Liver (tissue), 9 donors: ENCODE measurements around the gene PGBD5. TPM values are rescaled to one million over a fixed set of nuclear protein-coding genes. Genes with fewer than 3 reads are reported as not detected.

Experiments
- DNase-seq: peaks from one replicate; pipeline ENCODE4 v3.0.0-alpha.2; 2017; ENCODE audit warnings: low spot score
- H3K27ac ChIP-seq, 2 donors: one replicate each; pipeline ENCODE4 v1.7.0; 2013; ENCODE audit warnings: inconsistent platforms in 2 of 2, low read length in 2 of 2, control low read depth in 1 of 2, low read depth in 1 of 2, mild to moderate bottlenecking in 1 of 2
- H3K27me3 ChIP-seq, 4 donors: one replicate each; pipeline versions ENCODE4 v1.6.1 to v1.7.0; 2013; ENCODE audit warnings: low read length in 3 of 4, inconsistent platforms in 1 of 4, mild to moderate bottlenecking in 1 of 4, moderate library complexity in 1 of 4; ENCODE audit not compliant: control insufficient read depth in 4 of 4, insufficient read depth in 4 of 4
- H3K36me3 ChIP-seq, 4 donors: one replicate each; pipeline versions ENCODE4 v1.6.1 to v1.7.0; 2013; ENCODE audit warnings: low read length in 3 of 4, mild to moderate bottlenecking in 3 of 4, low read depth in 1 of 4, moderate library complexity in 1 of 4; ENCODE audit not compliant: control insufficient read depth in 4 of 4, insufficient read depth in 3 of 4
- H3K4me1 ChIP-seq, 4 donors: one replicate each; pipeline versions ENCODE4 v1.6.1 to v1.7.0; 2013; ENCODE audit warnings: low read length in 3 of 4, mild to moderate bottlenecking in 3 of 4, moderate library complexity in 1 of 4; ENCODE audit not compliant: control insufficient read depth in 4 of 4, insufficient read depth in 4 of 4
- H3K4me3 ChIP-seq, 3 donors: one replicate each; pipeline versions ENCODE4 v1.6.1 to v1.7.0; 2013; ENCODE audit warnings: low read length in 3 of 3, control low read depth in 1 of 3, low read depth in 1 of 3, mild to moderate bottlenecking in 1 of 3
- H3K9ac ChIP-seq, 2 donors: one replicate each; pipeline ENCODE4 v1.7.0; 2013; ENCODE audit warnings: low read length in 2 of 2, mild to moderate bottlenecking in 2 of 2, moderate library complexity in 2 of 2, control low read depth in 1 of 2, low read depth in 1 of 2
- H3K9me3 ChIP-seq, 4 donors: one replicate each; pipeline versions ENCODE4 v1.6.1 to v1.7.0; 2013; ENCODE audit warnings: low read length in 3 of 4; ENCODE audit not compliant: control insufficient read depth in 4 of 4
- ATF3 ChIP-seq: IDR thresholded peaks from 2 replicates; pipeline ENCODE4 v1.6.1; 2016; ENCODE audit warnings: antibody characterized with exemption
- EGR1 ChIP-seq, 2 donors: IDR thresholded peaks; 2 replicates each; pipeline ENCODE4 v1.6.1; 2016 to 2018; ENCODE audit warnings: antibody characterized with exemption in 2 of 2, low read depth in 2 of 2
- FOXA1 ChIP-seq: IDR thresholded peaks from 2 replicates; pipeline ENCODE4 v1.6.1; 2016; ENCODE audit warnings: antibody characterized with exemption
- HNF4G ChIP-seq: IDR thresholded peaks from 2 replicates; pipeline ENCODE4 v1.6.1; 2016; ENCODE audit warnings: antibody characterized with exemption
- JUND ChIP-seq, 2 donors: IDR thresholded peaks; 2 replicates each; pipeline ENCODE4 v1.6.1; 2016; ENCODE audit warnings: antibody characterized with exemption in 2 of 2
- MAX ChIP-seq: IDR thresholded peaks from 2 replicates; pipeline ENCODE4 v1.6.1; 2016; ENCODE audit warnings: antibody characterized with exemption
- NR2F2 ChIP-seq: IDR thresholded peaks from 2 replicates; pipeline ENCODE4 v1.6.1; 2016; ENCODE audit warnings: antibody characterized with exemption
- RAD21 ChIP-seq, 2 donors: IDR thresholded peaks; 2 replicates each; pipeline ENCODE4 v1.6.1; 2016; ENCODE audit warnings: antibody characterized with exemption in 2 of 2, mild to moderate bottlenecking in 2 of 2
- REST ChIP-seq: IDR thresholded peaks from 2 replicates; pipeline ENCODE4 v1.6.1; 2016; ENCODE audit warnings: antibody characterized with exemption, mild to moderate bottlenecking
- RXRA ChIP-seq, 2 donors: IDR thresholded peaks; 2 replicates each; pipeline ENCODE4 v1.6.1; 2017 to 2018; ENCODE audit warnings: antibody characterized with exemption in 2 of 2, mild to moderate bottlenecking in 1 of 2
- SP1 ChIP-seq: IDR thresholded peaks from 2 replicates; pipeline ENCODE4 v1.6.1; 2018; ENCODE audit warnings: antibody characterized with exemption, mild to moderate bottlenecking
- YY1 ChIP-seq: IDR thresholded peaks from 2 replicates; pipeline ENCODE4 v1.6.1; 2016; ENCODE audit warnings: antibody characterized with exemption, mild to moderate bottlenecking
- WGBS: extraction: QIAGEN DNeasy Blood & Tissue Kit; methylation state at CpG from one replicate; pipeline ENCODE4 v1.1.7; 2013; 5-methylcytosine and 5-hydroxymethylcytosine counted together
- polyA plus RNA-seq, 2 donors: library from polyadenylated mRNA; stranded (reverse) in 1 of 2; unstranded in 1 of 2; fragments of 200-250 nt in 1 of 2; fragments of >200 nt in 1 of 2; fragmentation: Nextera tagmentation in 1 of 2; extraction: Ambion mirVana in 1 of 2; gene quantifications; one replicate each; pipeline versions ENCODE4 v1.2.1 to v1.2.3, GENCODE V29; 2013 to 2015
- total RNA-seq, 2 donors: library from RNA; depleted of rRNA; stranded (reverse); fragments of >200 nt; gene quantifications; one replicate each; pipeline ENCODE4 v1.2.3, GENCODE V29; 2014
- donor health status: healthy.
- donor health status: healthy.
- donor health status: healthy.
- donor health status: healthy.
- donor health status: healthy.

PGBD5 gene
- total and polyA plus RNA-seq, 4 donors, result 0.88 to 5.4 (median 2.7) TPM

- TF ChIP-seq REST (no peak), RXRA (IDR thresholded peaks at IDR 0.05) (peak in 1 of 2 donors; percentile 6), SP1 (no peak), HNF4G (no peak)
Observed at GRCh38 chr1:230317823-230318819, 108.0 kb downstream of the PGBD5 start (continued).

- DNase-seq, result no peak
- WGBS, result 93% methylated on average over 23 of the region's 23 CpGs
- H3K36me3 ChIP-seq, result no peaks in the 10 kb centered on the region
- H3K9me3 ChIP-seq, result no peaks in the 10 kb centered on the region
- no peak overlapping the region for H3K4me3 ChIP-seq
- H3K4me1 ChIP-seq, result peaks cover 0 to 10% (median 7%) of the 10 kb centered on the region in 4 donors
- no peak for TF ChIP-seq FOXA1
- no peak for TF ChIP-seq YY1
- no peak for TF ChIP-seq REST
- TF ChIP-seq MAX, result no peak
- TF ChIP-seq RAD21 (IDR thresholded peaks at IDR 0.05), result no peak
- TF ChIP-seq RXRA (IDR thresholded peaks at IDR 0.05), result no peak
- TF ChIP-seq JUND (IDR thresholded peaks at IDR 0.05), result no peak
- TF ChIP-seq ATF3, result no peak
- no peak for TF ChIP-seq NR2F2
- TF ChIP-seq EGR1 (IDR thresholded peaks at IDR 0.05; ENCODE audit: low read depth in 2 of 2), result no peak
- H3K27ac ChIP-seq, result no peak overlapping the region
- H3K27me3 ChIP-seq, result no peaks in the 10 kb centered on the region
- H3K9ac ChIP-seq, result no peak overlapping the region
Observed at GRCh38 chr1:230316864-230317745, 109.0 kb downstream of the PGBD5 start.
